ENCODE measurements around the gene GNA12.
A peak's percentile ranks its signal among the peaks of the same experiment; 100 is the strongest.
"Not testable (repeated sequence)": the region's sequence is repeated elsewhere in the genome, so short reads cannot be mapped to it uniquely, and the experiment has no call there.

The GNA12 gene

DNA sequence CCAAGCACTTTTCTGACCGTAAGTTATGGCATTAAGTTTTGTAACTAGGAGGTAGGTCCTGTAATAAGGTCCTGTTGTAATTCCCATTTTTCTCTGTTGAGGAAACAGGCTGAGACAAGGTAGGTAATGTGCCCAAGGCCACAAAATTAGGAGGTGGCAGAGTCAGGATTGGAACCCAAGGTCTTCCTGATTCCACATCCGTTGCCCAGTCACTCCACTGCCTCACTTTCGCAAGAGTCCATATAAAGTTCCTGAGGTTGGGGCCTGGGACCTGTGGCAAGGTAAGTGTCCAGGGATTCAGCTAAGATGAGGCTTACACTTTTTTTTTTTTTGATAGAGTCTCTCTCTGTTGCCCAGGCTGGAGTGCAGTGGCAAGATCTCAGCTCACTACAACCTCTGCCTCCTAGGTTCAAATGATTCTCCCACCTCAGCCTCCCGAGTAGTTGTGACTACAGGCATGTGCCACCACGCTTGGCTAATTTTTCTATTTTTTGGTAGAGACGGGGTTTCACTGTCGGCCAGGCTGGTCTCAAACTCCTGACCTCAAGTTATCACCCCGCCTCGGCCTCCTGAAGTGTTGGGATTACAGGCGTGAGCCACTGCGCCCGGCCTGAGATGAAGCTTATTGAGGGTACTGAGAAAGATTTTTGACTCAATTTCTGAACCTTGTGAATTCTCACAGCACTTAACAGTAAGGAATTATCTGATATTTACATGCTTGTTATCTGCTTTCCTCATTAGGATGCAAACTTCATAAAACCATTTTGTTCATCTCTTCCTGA is 20.3 kb upstream of the GNA12 start:
- no peak for DNase-seq

- peak; percentile 72 for DNase-seq
These were observed 19.5 kb upstream of the GNA12 start for GRCh38 chr7:2863461-2864066.

- DNase-seq, result peak; percentile 21
These were observed 18.8 kb upstream of the GNA12 start for GRCh38 chr7:2862831-2863361.

DNA sequence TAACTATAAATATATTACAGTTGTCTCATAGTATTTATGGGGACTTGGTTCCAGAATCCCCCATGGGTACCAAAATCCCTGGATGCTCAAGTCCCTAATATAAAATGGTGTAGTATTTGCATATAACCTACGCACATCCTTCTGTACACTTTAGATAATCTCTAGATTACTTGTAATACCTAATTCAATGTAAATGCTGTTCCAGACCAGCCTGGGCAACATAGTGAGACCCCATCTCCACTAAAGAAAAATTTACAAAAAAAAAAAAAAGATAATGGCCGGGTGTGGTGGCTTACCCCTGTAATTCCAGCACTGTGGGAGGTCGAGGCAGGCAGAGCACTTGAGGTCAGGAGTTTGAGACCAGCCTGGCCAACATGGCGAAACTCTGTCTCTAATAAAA is 17.4 kb upstream of the GNA12 start:
- no peak for DNase-seq

DNA sequence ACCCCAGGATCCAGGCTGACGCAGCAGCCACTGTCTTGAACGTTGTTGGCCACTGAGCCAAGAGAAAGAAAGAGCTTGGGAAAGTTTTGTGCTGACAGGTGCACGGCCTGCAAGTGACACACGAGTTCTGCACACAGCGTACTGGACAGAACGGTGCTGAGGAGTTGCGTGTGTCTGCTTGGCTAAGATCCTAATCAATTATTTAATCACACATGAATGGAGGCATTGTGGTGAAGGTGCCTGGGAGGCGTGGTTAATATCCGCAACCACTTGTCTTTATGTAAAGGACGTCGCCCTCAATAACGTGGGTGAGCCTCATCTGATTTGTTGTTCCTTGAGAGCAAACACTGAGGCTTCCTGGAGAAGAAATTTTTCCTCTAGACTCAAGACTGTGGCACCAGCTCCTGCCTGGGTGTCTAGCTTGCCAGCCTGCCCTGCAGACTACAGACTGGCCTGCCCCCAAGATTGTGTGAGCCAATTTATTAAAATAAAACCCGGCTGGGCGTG is 16.6 kb upstream of the GNA12 start:
- no peak for DNase-seq

DNA sequence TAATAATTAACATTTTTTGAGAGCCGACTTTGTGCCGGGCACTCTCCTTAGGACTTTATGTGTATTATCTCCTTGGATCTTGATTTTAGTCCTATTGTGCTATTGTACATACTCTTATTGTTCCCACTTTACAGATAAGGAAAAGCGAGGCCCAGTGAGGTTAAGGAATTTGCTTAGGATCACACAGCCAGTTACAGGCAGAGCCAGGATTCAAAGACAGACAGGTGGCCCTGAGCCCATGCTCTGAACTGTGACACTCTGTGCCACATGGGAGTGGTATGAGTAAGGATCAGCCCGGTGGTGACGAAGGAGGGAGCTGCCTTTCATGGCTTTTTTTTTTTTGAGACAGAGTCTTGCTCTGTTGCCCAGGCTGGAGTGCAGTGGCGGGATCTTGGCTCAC is 15.8 kb upstream of the GNA12 start:
- DNase-seq, result no peak

DNA sequence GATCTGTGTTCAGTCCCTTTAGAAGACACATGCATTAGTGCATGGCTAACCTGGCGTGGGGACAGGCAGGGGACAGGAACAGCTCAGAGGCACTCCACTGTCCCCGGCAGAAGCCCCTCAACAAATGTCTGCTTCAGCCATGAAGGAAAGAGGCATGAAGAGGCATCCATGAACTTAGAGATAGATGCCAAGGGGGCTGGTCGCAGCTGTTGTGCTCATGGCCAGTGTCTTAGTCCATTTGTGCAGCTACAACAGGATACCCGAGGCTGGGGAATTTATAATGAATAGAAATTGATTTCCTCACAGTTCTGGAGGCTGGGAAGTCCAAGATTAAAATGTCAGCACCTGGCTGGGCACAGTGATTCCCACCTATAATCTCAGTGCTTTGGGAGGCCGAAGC is 14.5 kb upstream of the GNA12 start:
- no peak for DNase-seq

- no peak for DNase-seq
These were observed 12.5 kb upstream of the GNA12 start for GRCh38 chr7:2856388-2857169.

DNA sequence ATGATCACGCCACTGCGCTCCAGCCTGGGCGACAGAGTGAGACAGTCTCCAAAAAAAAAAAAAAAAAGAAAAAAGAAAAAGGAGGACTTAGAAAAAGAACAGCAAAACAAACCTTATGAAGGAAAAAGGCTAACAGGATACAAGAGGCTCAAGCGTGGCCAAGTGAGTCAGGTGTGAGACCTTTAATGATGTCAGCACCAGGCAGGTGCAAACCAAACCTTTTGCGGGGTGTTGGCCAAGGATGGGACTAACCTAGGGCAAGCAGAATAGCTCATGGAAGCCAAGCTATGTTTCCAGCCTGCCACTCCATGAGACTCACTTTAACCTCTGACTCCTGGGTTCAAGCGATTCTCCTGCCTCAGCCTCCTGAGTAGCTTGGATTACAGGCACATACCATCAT is 11.3 kb upstream of the GNA12 start:
- no peak for DNase-seq

GRCh38 chr7:2853552-2853951 is 9.4 kb upstream of the GNA12 start:
- DNase-seq, result not testable (repeated sequence)

DNA sequence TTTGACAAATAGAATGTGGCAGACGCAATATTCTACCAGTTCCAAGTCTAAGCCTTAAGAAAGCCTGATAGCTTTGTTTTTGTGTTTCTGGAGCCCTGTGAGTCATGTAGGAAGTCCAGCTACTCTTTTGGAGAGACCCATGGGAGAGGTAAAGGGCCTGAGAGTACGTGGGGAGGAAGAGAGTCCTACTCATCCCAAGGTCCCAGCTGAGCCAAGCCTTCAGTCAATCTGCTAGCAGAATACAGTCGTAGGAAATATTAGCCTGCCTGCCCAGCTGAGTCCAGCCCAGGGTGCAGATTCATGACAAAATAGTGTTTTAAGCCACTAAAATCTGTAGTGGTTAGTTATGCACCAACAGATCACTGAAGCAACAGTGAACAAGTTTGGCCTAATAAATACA is 9.0 kb upstream of the GNA12 start:
- DNase-seq, result no peak

DNA sequence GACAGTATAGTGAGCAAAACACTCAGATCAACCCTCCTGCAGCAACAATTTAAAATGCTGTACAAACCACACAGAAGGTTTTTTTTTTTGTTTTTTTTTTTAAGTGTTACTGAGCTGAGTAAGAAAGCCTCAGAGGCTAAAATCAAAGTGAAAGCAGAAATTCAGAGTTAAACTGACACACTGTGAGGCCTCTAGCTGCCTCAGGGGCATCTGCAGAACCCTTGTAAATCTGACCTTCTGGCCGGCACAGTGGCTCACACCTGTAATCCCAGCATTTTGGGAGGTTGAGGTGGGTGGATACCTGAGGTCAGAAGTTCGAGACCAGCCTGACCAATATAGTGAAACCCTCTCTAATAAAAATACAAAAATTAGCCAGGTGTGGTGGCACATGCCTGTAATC is 7.4 kb upstream of the GNA12 start:
- DNase-seq, result no peak

- DNase-seq, result no peak
These were observed 6.0 kb upstream of the GNA12 start for GRCh38 chr7:2849941-2850766.

- no peak for DNase-seq
These were observed 1.0 kb upstream of the GNA12 start for GRCh38 chr7:2845034-2845592.

GRCh38 chr7:2843711-2844152 is 376 bp downstream of the GNA12 start:
- peak; percentile 33 for DNase-seq

DNA sequence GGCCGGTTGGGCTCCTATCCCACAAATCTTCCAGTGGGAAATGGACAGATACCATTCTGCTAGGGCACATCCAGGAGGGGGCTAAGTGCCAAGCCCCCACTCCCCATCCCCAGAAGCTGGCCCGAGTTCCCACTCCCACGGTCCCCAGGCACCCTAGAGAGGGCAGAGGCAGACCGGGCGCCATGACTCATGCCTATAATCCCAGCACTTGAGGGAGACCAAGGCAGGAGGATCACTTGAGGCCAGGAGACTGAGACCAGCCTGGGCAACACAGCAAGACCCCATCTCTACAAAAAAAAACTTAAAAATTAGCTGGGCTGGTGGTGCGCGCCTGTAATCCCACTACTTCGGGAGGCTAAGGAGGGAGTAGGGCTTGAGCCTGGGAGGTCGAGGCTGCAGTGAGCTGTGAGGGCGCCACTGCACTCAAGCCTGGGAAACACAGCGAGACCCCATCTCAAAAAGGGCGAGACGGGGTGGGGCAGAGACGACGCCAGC is 870 bp downstream of the GNA12 start:
- DNase-seq, result no peak

- DNase-seq, result no peak
These were observed 2.2 kb downstream of the GNA12 start for GRCh38 chr7:2841907-2842306.

DNA sequence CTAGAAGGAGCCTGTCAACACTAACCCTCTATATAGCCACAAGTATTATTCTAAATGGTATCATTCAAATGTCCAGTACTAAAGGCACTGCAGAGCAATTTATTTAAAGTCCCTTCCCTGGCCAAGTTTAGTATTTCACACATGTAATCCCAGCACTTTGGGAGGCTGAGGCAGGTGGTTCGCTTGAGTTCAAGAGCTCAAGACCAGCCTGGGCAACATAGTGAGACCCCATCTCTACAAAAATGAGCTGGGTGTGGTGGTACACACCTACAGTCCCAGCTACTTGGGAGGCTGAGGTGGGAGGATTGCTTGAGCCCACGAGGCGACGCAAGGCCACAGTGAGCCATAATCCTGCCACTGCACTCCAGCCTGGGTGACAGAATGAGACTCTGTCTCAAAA is 3.6 kb downstream of the GNA12 start:
- no peak for DNase-seq

GRCh38 chr7:2838873-2839578 is 5.1 kb downstream of the GNA12 start:
- DNase-seq, result no peak

DNA sequence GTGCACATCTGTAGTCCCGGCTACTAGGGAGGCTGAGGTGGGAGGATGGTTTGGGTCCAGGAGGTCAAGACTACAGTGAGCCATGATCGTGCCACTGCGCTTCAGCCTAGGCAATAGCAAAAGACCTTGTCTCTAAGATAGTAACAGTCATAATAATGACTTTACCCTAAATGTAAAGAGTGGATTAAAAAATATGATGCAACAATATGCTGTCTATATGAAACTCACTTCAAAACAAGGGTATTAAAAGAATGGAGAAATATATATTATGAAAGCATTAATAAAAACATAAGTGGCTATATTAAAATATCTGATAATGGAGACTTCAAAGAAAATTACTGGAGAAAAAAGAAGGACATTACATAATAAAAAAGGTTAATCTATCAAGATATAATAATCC is 5.7 kb downstream of the GNA12 start:
- no peak for DNase-seq

DNA sequence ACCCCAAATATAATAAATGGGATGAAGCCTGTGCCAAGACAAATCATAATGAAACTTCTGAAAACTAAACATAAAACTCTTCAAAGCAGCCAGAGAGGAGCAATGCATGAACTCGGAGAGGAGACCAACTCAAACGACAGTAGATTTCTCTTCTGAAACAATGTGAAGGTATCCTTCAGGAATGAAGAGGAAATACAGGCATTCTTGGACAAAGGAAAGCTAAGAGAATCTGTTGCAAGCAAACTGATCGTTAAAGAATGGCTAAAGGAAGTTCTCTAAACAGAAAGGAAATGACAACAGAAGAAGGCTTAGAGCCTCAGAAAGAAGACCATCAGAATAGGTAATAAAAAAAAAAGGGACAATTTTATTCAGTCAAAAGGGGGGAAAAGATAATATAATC is 6.6 kb downstream of the GNA12 start:
- DNase-seq, result no peak

Data from CD4-positive, alpha-beta T cell treated with Interleukin-12 subunit alpha and Interleukin-12 subunit beta, for 1 hour (primary cell).